KBM-7 (cell line): ENCODE results near the gene FZD4.
"Not testable (repeated sequence)": the region's sequence is repeated elsewhere in the genome, so short reads cannot be mapped to it uniquely, and the experiment has no call there.

Experiments used
- DNase-seq: peaks from one replicate; pipeline ENCODE4 v3.0.0-alpha.2; 2015
- in situ Hi-C: fragments of 300-500 bp; cut with MboI; formaldehyde crosslinking; loops from 2 replicates; pipeline ENCODE4 v1.14.3; 2020; ENCODE audit warnings: low sequenced_read_pairs, low pct_unique_long_range_greater_than_20kb, mixed read lengths

The FZD4 gene

GRCh38 chr11:86955361-86956120 lies at the start of gene FZD4:
FZD4 (minus strand) TSS chr11:86955395; CDS start chr11:86955085, 310 bp downstream.
- peak; percentile 85 for DNase-seq
- in situ Hi-C loops = no loop called here

- DNase-seq, in situ Hi-C loops: not testable (repeated sequence)
Measured at GRCh38 chr11:87004281-87004680, 49.1 kb upstream of the FZD4 start.

DNA sequence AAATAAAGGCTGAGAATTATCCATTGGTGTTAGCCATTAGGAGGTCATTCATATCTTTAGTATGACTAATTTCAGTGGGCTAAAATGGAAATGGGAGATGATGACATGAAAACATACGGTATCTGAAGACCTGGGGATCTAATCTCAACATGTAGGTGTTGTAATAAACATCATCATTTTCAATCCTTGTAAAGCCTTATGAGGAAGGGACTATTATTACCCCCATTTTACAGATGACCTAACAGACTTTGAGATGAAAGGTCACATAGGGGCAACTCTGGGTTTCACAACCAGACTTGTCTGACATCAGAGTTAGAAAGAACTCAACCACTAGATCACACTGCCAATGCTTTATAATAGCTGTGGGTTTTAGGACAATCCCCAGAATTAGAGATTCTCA lies 47.7 kb upstream of the FZD4 start:
- in situ Hi-C loops = no loop called here
- DNase-seq = no peak

GRCh38 chr11:86999859-87000753 lies 44.9 kb upstream of the FZD4 start:
- in situ Hi-C loops = no loop called here
- DNase-seq = no peak

DNA sequence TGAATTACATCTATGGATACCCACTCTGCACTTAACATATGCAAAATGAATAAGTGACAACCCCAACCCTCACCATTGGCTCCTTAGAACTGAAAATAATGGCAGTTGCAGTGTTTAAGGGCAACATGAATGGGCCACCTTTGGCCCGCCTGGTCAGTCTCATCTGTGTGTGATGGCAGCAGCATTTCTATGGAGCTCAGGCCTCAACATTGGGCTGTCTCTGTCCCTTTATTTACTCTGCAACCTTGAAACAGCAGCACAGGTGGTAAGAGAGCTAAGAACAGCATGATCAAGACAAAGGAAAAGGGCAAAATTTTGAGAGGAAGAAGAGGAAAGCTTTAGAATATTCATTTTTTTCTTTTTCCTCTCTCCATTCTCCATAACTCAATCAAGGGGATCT lies 44.2 kb upstream of the FZD4 start:
- in situ Hi-C loops = no loop called here

GRCh38 chr11:86996953-86997570 lies 41.9 kb upstream of the FZD4 start:
- in situ Hi-C loops = no loop called here
- no peak for DNase-seq

More for the DNA sequence above, 44.2 kb upstream of the FZD4 start:
- DNase-seq = no peak

DNA sequence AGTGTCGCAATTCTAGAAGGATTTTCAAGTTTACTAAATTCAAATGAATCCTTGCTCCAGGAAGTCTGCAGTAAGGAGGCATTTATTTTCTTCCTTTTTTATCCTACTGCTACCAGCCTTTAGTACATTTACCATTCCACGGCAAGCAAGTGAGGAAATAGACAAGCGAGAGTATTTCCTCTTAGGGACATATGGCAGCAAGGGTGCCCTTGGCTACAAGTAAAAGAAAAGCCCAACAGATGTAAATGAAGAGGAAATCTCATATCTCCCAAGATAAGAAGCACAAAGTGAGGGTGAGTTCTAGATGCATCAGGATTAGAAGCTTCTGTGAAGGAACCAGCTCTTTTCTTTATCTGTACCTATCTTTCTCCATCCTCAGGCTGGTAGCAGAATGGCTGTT lies 37.8 kb upstream of the FZD4 start:
- DNase-seq = no peak
- in situ Hi-C loops = no loop called here

- in situ Hi-C loops, DNase-seq: not testable (repeated sequence)
Measured at GRCh38 chr11:86992340-86992739, 37.1 kb upstream of the FZD4 start.

- in situ Hi-C loops = no loop called here
Measured at GRCh38 chr11:86991341-86991740, 36.1 kb upstream of the FZD4 start.

GRCh38 chr11:86990515-86990914 lies 35.3 kb upstream of the FZD4 start:
- DNase-seq = no peak
- in situ Hi-C loops = no loop called here

More at GRCh38 chr11:86991341-86991740, 36.1 kb upstream of the FZD4 start:
- DNase-seq = no peak

- in situ Hi-C loops = no loop called here
- DNase-seq = no peak
Measured at GRCh38 chr11:86990031-86990430, 34.8 kb upstream of the FZD4 start.

- in situ Hi-C loops = no loop called here
- no peak for DNase-seq
Measured at GRCh38 chr11:86988351-86988881, 33.2 kb upstream of the FZD4 start.

DNA sequence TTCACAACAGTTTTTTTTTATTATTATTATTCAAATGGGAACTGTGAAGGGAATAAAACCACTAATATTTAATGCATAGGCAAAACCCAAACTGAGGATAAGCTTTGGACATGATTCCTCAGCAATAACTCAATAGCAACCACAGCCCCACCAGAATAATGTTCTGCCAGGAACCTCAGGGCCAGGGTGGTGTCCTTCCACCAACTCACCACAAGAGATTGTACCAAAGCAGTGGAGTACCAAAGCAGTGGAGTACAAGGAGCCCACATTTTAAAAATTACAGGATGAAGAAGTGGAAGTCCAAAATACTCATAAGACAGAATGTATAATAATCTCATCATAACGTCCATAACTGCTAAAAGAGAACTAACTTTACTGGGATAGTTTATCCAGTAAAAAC lies 32.5 kb upstream of the FZD4 start:
- DNase-seq = no peak
- in situ Hi-C loops = no loop called here

DNA sequence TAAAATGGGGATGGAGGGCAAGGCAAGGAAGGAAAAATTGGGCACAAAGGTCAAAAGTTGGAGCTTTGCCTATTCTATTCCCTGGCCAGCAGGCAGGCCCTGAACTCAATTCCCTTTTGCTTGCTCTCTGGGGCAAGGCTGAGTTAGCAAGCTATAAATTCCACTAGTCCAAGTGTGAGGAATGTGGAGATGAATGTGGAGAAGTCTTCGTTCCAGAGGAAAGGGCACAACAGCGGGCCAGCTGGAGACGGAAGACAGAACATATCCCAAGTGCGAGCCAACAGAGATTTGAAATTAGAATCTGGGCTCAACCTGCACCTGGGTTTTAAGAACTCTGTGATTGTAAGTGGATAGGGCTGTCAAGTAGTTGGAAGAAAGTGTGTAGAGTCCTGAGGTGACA lies 29.5 kb upstream of the FZD4 start:
- no peak for DNase-seq
- in situ Hi-C loops = no loop called here

GRCh38 chr11:86983021-86983488 lies 27.9 kb upstream of the FZD4 start:
- in situ Hi-C loops = no loop called here
- DNase-seq = no peak

GRCh38 chr11:86981777-86982540 lies 26.8 kb upstream of the FZD4 start:
- DNase-seq = no peak
- in situ Hi-C loops = no loop called here

GRCh38 chr11:86980086-86980796 lies 25.0 kb upstream of the FZD4 start:
- in situ Hi-C loops = no loop called here
- no peak for DNase-seq
